Fibroblast of lung (primary cell): ENCODE results near the gene CTTNBP2NL. TPM values are rescaled to one million over a fixed set of nuclear protein-coding genes. Genes with fewer than 3 reads are reported as not detected.

Source experiments
- DNase-seq, 2 donors: peaks; one replicate each; pipeline versions ENCODE4 v3.0.0 to v3.0.0-alpha.2; 2010; ENCODE audit warnings: low read depth in 2 of 2
- H2AFZ ChIP-seq: 2 replicates; pipeline ENCODE4 v1.5.1; 2012; ENCODE audit warnings: low read length, control low read depth, inconsistent platforms
- H3K27ac ChIP-seq: 2 replicates; pipeline ENCODE4 v1.5.1; 2011; ENCODE audit warnings: low read length, control low read depth; ENCODE audit not compliant: insufficient read depth
- H3K27me3 ChIP-seq: 2 replicates; pipeline ENCODE4 v1.5.1; 2011; ENCODE audit warnings: mild to moderate bottlenecking, low read length; ENCODE audit not compliant: control insufficient read depth, insufficient read depth
- H3K36me3 ChIP-seq: 2 replicates; pipeline ENCODE4 v1.5.1; 2011; ENCODE audit warnings: low read length; ENCODE audit not compliant: control insufficient read depth, insufficient read depth
- H3K4me1 ChIP-seq: 2 replicates; pipeline ENCODE4 v1.5.1; 2011; ENCODE audit warnings: low read length; ENCODE audit not compliant: control insufficient read depth, insufficient read depth; ENCODE audit errors: extremely low read depth
- H3K4me2 ChIP-seq: 2 replicates; pipeline ENCODE4 v1.5.1; 2011; ENCODE audit warnings: low read length, control low read depth; ENCODE audit not compliant: insufficient read depth; ENCODE audit errors: extremely low read depth
- H3K4me3 ChIP-seq, 4 experiments: fragments of 200-600 bp in 1 of 4; sonication (generic) in 1 of 4; replicated peaks in 1 of 4; 2 replicates each; pipeline ENCODE4 v1.5.1; 2011 to 2016; ENCODE audit warnings: low read length in 4 of 4, low read depth in 3 of 4, mild to moderate bottlenecking in 3 of 4, control low read depth in 2 of 4, inconsistent platforms in 1 of 4, mixed read lengths in 1 of 4; ENCODE audit not compliant: insufficient read depth in 1 of 4; ENCODE audit errors: control extremely low read depth in 1 of 4
- H3K79me2 ChIP-seq: 2 replicates; pipeline ENCODE4 v1.5.1; 2012; ENCODE audit warnings: mild to moderate bottlenecking, low read length, inconsistent platforms; ENCODE audit not compliant: control insufficient read depth, insufficient read depth
- H3K9ac ChIP-seq: 2 replicates; pipeline ENCODE4 v1.5.1; 2011; ENCODE audit warnings: mild to moderate bottlenecking, low read length, control low read depth; ENCODE audit not compliant: insufficient read depth
- H3K9me3 ChIP-seq: 2 replicates; pipeline ENCODE4 v1.5.1; 2012; ENCODE audit warnings: low read depth, low read length; ENCODE audit not compliant: control insufficient read depth, insufficient read depth
- H4K20me1 ChIP-seq: 2 replicates; pipeline ENCODE4 v1.5.1; 2011; ENCODE audit warnings: low read length; ENCODE audit not compliant: control insufficient read depth, insufficient read depth; ENCODE audit errors: extremely low read depth
- EZH2 ChIP-seq: IDR thresholded peaks from 2 replicates; pipeline ENCODE4 v1.5.1; 2012; ENCODE audit warnings: low read length, control low read depth, mild to moderate bottlenecking; ENCODE audit errors: missing control alignments
- polyA plus RNA-seq, 2 donors: library from polyadenylated mRNA; depleted of rRNA in 1 of 2; stranded (reverse) in 1 of 2; unstranded in 1 of 2; fragments of >200 nt; gene quantifications; 2 replicates each; pipeline ENCODE4 v1.2.1, GENCODE V29; 2011 to 2012; ENCODE audit warnings: missing spikeins in 1 of 2
- total RNA-seq: library from RNA; depleted of rRNA; stranded (reverse); fragments of >200 nt; gene quantifications from 2 replicates; pipeline ENCODE4 v1.2.1, GENCODE V29; 2014
- TF ChIP-seq, protein P1 (sequence below), 2 donors: IDR thresholded peaks in 1 of 2; conservative IDR thresholded peaks in 1 of 2; 1 replicate in 1 of 2; 2 replicates in 1 of 2; pipeline ENCODE4 v1.5.1; 2011 to 2012; ENCODE audit warnings: low read length in 2 of 2, control low read depth in 1 of 2, inconsistent platforms in 1 of 2, low read depth in 1 of 2, mild to moderate bottlenecking in 1 of 2

The CTTNBP2NL gene
- total and polyA plus RNA-seq, 2 donors (not counting 1 experiment from before 2014, with no cell fraction given), result 18.5 to 26.8 TPM

DNA sequence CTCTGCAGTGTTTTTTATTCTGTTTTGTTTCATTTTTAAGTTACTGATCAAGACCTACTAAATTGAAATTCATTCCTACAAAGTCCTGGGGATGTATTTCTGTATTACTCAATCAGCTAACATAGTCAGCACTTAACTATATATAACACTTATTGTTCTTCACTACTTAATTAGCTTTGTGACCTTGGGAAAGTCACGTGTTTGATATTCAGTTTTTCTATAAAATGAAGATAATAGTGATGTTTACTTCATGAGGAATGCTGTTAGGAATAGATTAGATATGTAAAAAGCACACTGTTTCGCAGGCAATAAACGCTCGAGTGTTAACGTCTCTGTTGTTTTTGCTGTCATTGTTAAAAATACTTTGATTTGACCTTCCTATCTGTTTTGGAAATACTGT lies 44.6 kb downstream of the CTTNBP2NL start:
- Histone ChIP-seq H3K36me3 (no peaks in the 10 kb centered on the region), H3K27ac (no peak overlapping the region), H3K4me1 (peaks cover 12% of the 10 kb centered on the region), H3K9me3 (no peaks in the 10 kb centered on the region), H3K4me2 (no peak overlapping the region), H2AFZ (no peak overlapping the region), H4K20me1 (no peaks in the 10 kb centered on the region), H3K4me3 (no peak overlapping the region), H3K79me2 (peaks cover 35% of the 10 kb centered on the region), H3K9ac (no peak overlapping the region), H3K27me3 (no peaks in the 10 kb centered on the region)
- no peak for DNase-seq
- no peak for TF ChIP-seq EZH2
- TF ChIP-seq, protein P1, sequence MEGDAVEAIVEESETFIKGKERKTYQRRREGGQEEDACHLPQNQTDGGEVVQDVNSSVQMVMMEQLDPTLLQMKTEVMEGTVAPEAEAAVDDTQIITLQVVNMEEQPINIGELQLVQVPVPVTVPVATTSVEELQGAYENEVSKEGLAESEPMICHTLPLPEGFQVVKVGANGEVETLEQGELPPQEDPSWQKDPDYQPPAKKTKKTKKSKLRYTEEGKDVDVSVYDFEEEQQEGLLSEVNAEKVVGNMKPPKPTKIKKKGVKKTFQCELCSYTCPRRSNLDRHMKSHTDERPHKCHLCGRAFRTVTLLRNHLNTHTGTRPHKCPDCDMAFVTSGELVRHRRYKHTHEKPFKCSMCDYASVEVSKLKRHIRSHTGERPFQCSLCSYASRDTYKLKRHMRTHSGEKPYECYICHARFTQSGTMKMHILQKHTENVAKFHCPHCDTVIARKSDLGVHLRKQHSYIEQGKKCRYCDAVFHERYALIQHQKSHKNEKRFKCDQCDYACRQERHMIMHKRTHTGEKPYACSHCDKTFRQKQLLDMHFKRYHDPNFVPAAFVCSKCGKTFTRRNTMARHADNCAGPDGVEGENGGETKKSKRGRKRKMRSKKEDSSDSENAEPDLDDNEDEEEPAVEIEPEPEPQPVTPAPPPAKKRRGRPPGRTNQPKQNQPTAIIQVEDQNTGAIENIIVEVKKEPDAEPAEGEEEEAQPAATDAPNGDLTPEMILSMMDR (conservative IDR thresholded peaks at IDR 0.05 in 1 of 2, IDR thresholded peaks at IDR 0.05 in 1 of 2; ENCODE audit: low read depth in 1 of 2, low read length in 2 of 2), result no peak

DNA sequence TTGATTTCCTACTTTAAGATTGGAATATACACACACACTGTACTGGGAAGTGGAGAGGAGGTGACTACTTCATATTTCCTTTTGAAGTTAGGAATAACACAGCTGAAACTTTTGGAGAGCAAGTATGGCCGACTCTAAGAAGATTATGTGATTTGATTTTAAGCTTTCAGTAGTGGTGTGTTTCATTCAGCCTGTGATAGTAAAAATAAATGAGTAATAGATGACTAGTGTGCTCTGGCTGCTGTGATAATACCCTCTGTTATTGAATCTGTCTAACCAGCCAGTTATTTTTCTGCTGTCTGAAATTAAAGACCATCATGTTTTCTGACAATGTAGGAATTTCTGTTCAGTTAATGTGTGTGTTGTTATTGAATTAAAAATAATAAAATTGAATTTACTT lies 48.3 kb downstream of the CTTNBP2NL start:
- H3K27ac ChIP-seq, result no peak overlapping the region
- no peaks in the 10 kb centered on the region for H3K27me3 ChIP-seq
- no peaks in the 10 kb centered on the region for H3K36me3 ChIP-seq
- H3K4me1 ChIP-seq, result peaks cover 12% of the 10 kb centered on the region
- no peaks in the 10 kb centered on the region for H3K9me3 ChIP-seq
- no peak overlapping the region for H3K4me3 ChIP-seq
- TF ChIP-seq, protein P1 (conservative IDR thresholded peaks at IDR 0.05 in 1 of 2, IDR thresholded peaks at IDR 0.05 in 1 of 2; ENCODE audit: low read depth in 1 of 2, low read length in 2 of 2), result no peak
- no peak for TF ChIP-seq EZH2
- H3K79me2 ChIP-seq, result peaks cover 21% of the 10 kb centered on the region
- no peak overlapping the region for H3K9ac ChIP-seq
- H3K4me2 ChIP-seq, result peak overlapping the region; percentile 59
- H2AFZ ChIP-seq, result no peak overlapping the region
- DNase-seq, result peak; percentile 26 to 70
- H4K20me1 ChIP-seq, result no peaks in the 10 kb centered on the region

DNA sequence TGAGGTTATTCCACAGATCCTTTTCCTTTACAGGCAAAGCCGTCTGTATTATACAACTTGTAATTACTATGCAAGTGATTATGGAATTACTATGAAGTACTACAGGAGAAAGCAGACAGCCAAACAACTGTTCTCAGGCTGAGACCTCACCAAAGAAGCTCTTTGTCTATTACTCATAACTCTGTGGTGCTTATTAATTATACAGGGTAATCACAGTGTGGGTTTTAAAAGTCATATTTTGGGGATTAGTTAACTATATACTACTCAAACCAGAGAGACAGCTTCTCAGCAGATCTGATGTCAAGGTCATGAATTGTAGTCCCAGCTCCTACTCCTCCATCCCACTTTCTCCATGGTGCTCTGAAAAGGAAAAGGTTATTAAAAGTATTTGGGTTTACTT lies 49.6 kb downstream of the CTTNBP2NL start:
- no peak overlapping the region for H3K9ac ChIP-seq
- DNase-seq, result peak in 1 of 2 donors; percentile 58

More for the DNA sequence above, 49.6 kb downstream of the CTTNBP2NL start:
- Histone ChIP-seq H3K4me2 (no peak overlapping the region), H3K36me3 (no peaks in the 10 kb centered on the region), H3K4me1 (peaks cover 12% of the 10 kb centered on the region), H4K20me1 (no peaks in the 10 kb centered on the region), H3K9me3 (no peaks in the 10 kb centered on the region), H3K79me2 (peaks cover 17% of the 10 kb centered on the region), H3K27me3 (no peaks in the 10 kb centered on the region), H2AFZ (no peak overlapping the region), H3K27ac (no peak overlapping the region), H3K4me3 (no peak overlapping the region)
- no peak for TF ChIP-seq EZH2
- TF ChIP-seq, protein P1 (conservative IDR thresholded peaks at IDR 0.05 in 1 of 2, IDR thresholded peaks at IDR 0.05 in 1 of 2; ENCODE audit: low read depth in 1 of 2, low read length in 2 of 2), result no peak
